ENCODE measurements around the gene ITGAL.
"Not testable (repeated sequence)": the region's sequence is repeated elsewhere in the genome, so short reads cannot be mapped to it uniquely, and the experiment has no call there.

ITGAL gene

GRCh38 chr16:30472328-30472942, at the start of gene ITGAL:
ITGAL (plus strand) TSS chr16:30472742; CDS start chr16:30472838, 96 bp downstream.
- no peak for DNase-seq (ENCODE audit: low read depth)

GRCh38 chr16:30428055-30428454, 44.5 kb upstream of the ITGAL start:
- DNase-seq (ENCODE audit: low read depth) = no peak

GRCh38 chr16:30429418-30429677, 43.2 kb upstream of the ITGAL start:
- DNase-seq (ENCODE audit: low read depth) = no peak

GRCh38 chr16:30429678-30430427, 42.7 kb upstream of the ITGAL start, which contains the start of gene DCTPP1:
DCTPP1 (minus strand) TSS chr16:30430030; CDS start chr16:30429980, 50 bp downstream.
- DNase-seq (ENCODE audit: low read depth) = peak; percentile 98

GRCh38 chr16:30430428-30430970, 42.0 kb upstream of the ITGAL start:
- DNase-seq (ENCODE audit: low read depth) = no peak

- no peak for DNase-seq (ENCODE audit: low read depth)
Measured at GRCh38 chr16:30434852-30435251, 37.7 kb upstream of the ITGAL start.

GRCh38 chr16:30437511-30438046, 35.0 kb upstream of the ITGAL start:
- no peak for DNase-seq (ENCODE audit: low read depth)

- no peak for DNase-seq (ENCODE audit: low read depth)
Measured at GRCh38 chr16:30438835-30439234, 33.7 kb upstream of the ITGAL start.

GRCh38 chr16:30439720-30440348, 32.7 kb upstream of the ITGAL start:
- DNase-seq (ENCODE audit: low read depth) = no peak

- no peak for DNase-seq (ENCODE audit: low read depth)
Measured at GRCh38 chr16:30443631-30444030, 28.9 kb upstream of the ITGAL start.

GRCh38 chr16:30444231-30445148, 28.1 kb upstream of the ITGAL start:
- DNase-seq (ENCODE audit: low read depth) = no peak

GRCh38 chr16:30445149-30445407, 27.5 kb upstream of the ITGAL start:
- DNase-seq (ENCODE audit: low read depth) = no peak

GRCh38 chr16:30445408-30446202, 26.9 kb upstream of the ITGAL start, which contains the start of gene SEPHS2:
SEPHS2 (minus strand) TSS chr16:30445874; CDS start chr16:30445727, 147 bp downstream.
- DNase-seq (ENCODE audit: low read depth) = peak; percentile 95

GRCh38 chr16:30446203-30446595, 26.3 kb upstream of the ITGAL start:
- DNase-seq (ENCODE audit: low read depth) = no peak

- no peak for DNase-seq (ENCODE audit: low read depth)
Measured at GRCh38 chr16:30447512-30448226, 24.9 kb upstream of the ITGAL start.

GRCh38 chr16:30449116-30449435, 23.5 kb upstream of the ITGAL start:
- DNase-seq (ENCODE audit: low read depth) = no peak

GRCh38 chr16:30452709-30453580, 19.6 kb upstream of the ITGAL start:
- not testable (repeated sequence) for DNase-seq (ENCODE audit: low read depth)

GRCh38 chr16:30456302-30456701, 16.2 kb upstream of the ITGAL start:
- no peak for DNase-seq (ENCODE audit: low read depth)

- no peak for DNase-seq (ENCODE audit: low read depth)
Measured at GRCh38 chr16:30457256-30457655, 15.3 kb upstream of the ITGAL start.
